Neural cell (in vitro differentiated cells): ENCODE results near the gene SDF4. TPM values are rescaled to one million over a fixed set of nuclear protein-coding genes. Genes with fewer than 3 reads are reported as not detected.

Source experiments
- H2AFZ ChIP-seq: fragments of 200-600, 300-800 bp; sonication (generic), shearing (Covaris generic); 2 replicates; pipeline ENCODE4 v1.6.0; 2014; ENCODE audit warnings: low read depth, mild to moderate bottlenecking, antibody characterized with exemption, low read length, moderate library complexity
- H3F3A ChIP-seq: fragments of 200-600 bp; shearing (Covaris generic); 2 replicates; pipeline ENCODE4 v1.6.1; 2016; ENCODE audit warnings: mild to moderate bottlenecking, moderate library complexity, mixed read lengths, antibody characterized with exemption, low read length; ENCODE audit not compliant: insufficient read depth, poor library complexity, severe bottlenecking
- H3K27ac ChIP-seq: fragments of 200-600, 300-800 bp; sonication (generic), shearing (Covaris generic); 2 replicates; pipeline ENCODE4 v1.5.1; 2014; ENCODE audit warnings: mild to moderate bottlenecking, low read length, moderate library complexity
- H3K27me3 ChIP-seq: fragments of 300-800, 200-600 bp; sonication (generic), shearing (Covaris generic); 2 replicates; pipeline ENCODE4 v1.6.0; 2014; ENCODE audit warnings: mild to moderate bottlenecking, low read depth, low read length, moderate library complexity; ENCODE audit not compliant: insufficient read depth
- H3K36me3 ChIP-seq: fragments of 300-800, 200-600 bp; sonication (generic), shearing (Covaris generic); 2 replicates; pipeline ENCODE4 v1.5.1; 2014; ENCODE audit warnings: mild to moderate bottlenecking, antibody characterized with exemption, low read length, moderate library complexity; ENCODE audit not compliant: insufficient read depth
- H3K4me2 ChIP-seq: fragments of 300-800, 200-600 bp; sonication (generic), shearing (Covaris generic); 2 replicates; pipeline ENCODE4 v1.6.0; 2014; ENCODE audit warnings: mild to moderate bottlenecking, low read length
- H3K4me3 ChIP-seq: fragments of 300-800, 200-600 bp; sonication (generic), shearing (Covaris generic); 2 replicates; pipeline ENCODE4 v1.5.1; 2014; ENCODE audit warnings: mild to moderate bottlenecking, low read length, moderate library complexity
- H3K79me2 ChIP-seq: fragments of 200-600 bp; shearing (Covaris generic); replicated peaks from 2 replicates; pipeline ENCODE4 v1.6.0; 2014; ENCODE audit warnings: mild to moderate bottlenecking, low read length, moderate library complexity; ENCODE audit not compliant: insufficient read depth
- H3K9ac ChIP-seq: fragments of 300-800, 200-600 bp; sonication (generic), shearing (Covaris generic); 2 replicates; pipeline ENCODE4 v1.6.1; 2016; ENCODE audit warnings: mild to moderate bottlenecking, low read length, mixed read lengths
- H3K9me2 ChIP-seq: fragments of 200-600 bp; shearing (Covaris generic); 2 replicates; pipeline ENCODE4 v1.6.1; 2016; ENCODE audit warnings: mild to moderate bottlenecking, low read length, mixed read lengths; ENCODE audit not compliant: insufficient read depth
- H3K9me3 ChIP-seq: fragments of 200-600, 300-800 bp; sonication (generic), shearing (Covaris generic); 2 replicates; pipeline ENCODE4 v1.6.1; 2016; ENCODE audit warnings: mild to moderate bottlenecking, mixed run types, low read length, moderate library complexity, mixed read lengths
- H4K20me1 ChIP-seq: fragments of 200-600 bp; shearing (Covaris generic); 2 replicates; pipeline ENCODE4 v1.6.1; 2016; ENCODE audit warnings: mild to moderate bottlenecking, mixed run types; ENCODE audit not compliant: insufficient read depth
- CTCF ChIP-seq: fragments of 450-650 bp; IDR thresholded peaks from 2 replicates; pipeline ENCODE4 v1.5.1; 2014; ENCODE audit warnings: antibody characterized with exemption, mild to moderate bottlenecking, moderate library complexity; ENCODE audit not compliant: poor library complexity, severe bottlenecking
- EP300 ChIP-seq: fragments of 450-650 bp; conservative IDR thresholded peaks from 2 replicates; pipeline ENCODE4 v1.6.1; 2014; ENCODE audit warnings: antibody characterized with exemption, mild to moderate bottlenecking, moderate library complexity; ENCODE audit not compliant: poor library complexity, severe bottlenecking
- EZH2 ChIP-seq: fragments of 200-600, 300-800 bp; shearing (Covaris generic), sonication (generic); IDR thresholded peaks from 2 replicates; pipeline ENCODE4 v1.6.1; 2014; ENCODE audit warnings: antibody characterized with exemption, low read length, borderline replicate concordance, mild to moderate bottlenecking; ENCODE audit not compliant: insufficient read depth, poor library complexity, severe bottlenecking
- MXI1 ChIP-seq: fragments of 450-650 bp; conservative IDR thresholded peaks from 2 replicates; pipeline ENCODE4 v1.6.1; 2014; ENCODE audit warnings: antibody characterized with exemption, mild to moderate bottlenecking; ENCODE audit not compliant: poor library complexity, severe bottlenecking
- POLR2AphosphoS5 ChIP-seq: IDR thresholded peaks from 2 replicates; pipeline ENCODE4 v1.6.1; 2012
- RAD21 ChIP-seq: fragments of 450-650 bp; conservative IDR thresholded peaks from 2 replicates; pipeline ENCODE4 v1.6.1; 2014; ENCODE audit warnings: antibody characterized with exemption, mild to moderate bottlenecking, moderate library complexity
- REST ChIP-seq: IDR thresholded peaks from 2 replicates; pipeline ENCODE4 v1.6.1; 2012; ENCODE audit warnings: borderline replicate concordance
- SMC3 ChIP-seq: fragments of 450-650 bp; conservative IDR thresholded peaks from 2 replicates; pipeline ENCODE4 v1.6.1; 2014; ENCODE audit warnings: antibody characterized with exemption, mild to moderate bottlenecking, moderate library complexity; ENCODE audit not compliant: poor library complexity
- TAF1 ChIP-seq: IDR thresholded peaks from 2 replicates; pipeline ENCODE4 v1.6.1; 2012; ENCODE audit warnings: low read depth
- polyA plus RNA-seq: library from polyadenylated mRNA; depleted of rRNA; stranded (reverse); fragments of >200 nt; gene quantifications from 2 replicates; pipeline ENCODE4 v1.2.3, GENCODE V29; 2014

Gene SDF4
- polyA plus RNA-seq, 1 donor from 2014 or later, result 91.2 TPM

DNA sequence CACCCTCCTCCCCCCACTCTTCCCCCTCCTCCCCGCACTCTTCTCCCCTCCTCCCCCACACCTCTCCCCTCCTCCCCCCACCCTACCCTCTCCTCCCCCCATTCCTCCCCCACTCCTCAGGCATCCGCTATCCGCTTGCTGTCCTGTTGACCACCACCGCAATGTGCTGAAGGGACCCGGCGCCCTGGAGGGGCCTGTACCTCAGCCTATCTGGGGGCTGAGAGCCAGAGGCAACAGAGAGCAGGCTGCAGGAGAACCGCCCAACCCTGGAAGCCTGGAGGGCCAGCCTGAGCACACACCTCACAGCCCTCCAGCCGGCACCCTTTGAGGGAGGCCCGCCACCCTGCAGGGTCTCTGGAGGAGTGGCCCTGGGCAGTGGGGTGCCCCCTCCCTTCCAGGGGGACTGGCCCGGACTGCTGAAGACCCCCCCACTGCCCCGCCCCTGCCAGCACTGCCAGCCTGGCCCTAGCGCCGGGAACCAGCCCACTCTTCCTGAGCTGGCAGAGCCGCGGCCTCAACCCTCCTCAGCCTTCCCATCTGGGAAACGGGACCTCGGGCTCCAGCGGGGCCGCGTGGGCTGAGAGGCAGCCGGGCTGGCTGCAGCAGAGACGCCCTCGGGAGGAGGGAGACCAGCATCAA is 13.5 kb upstream of the SDF4 start:
- no peaks in the 10 kb centered on the region for H3K9me3 ChIP-seq
- H3K9me2 ChIP-seq, result no peaks in the 10 kb centered on the region
- H3F3A ChIP-seq, result no peaks in the 10 kb centered on the region
- TF ChIP-seq REST (no peak), CTCF (no peak), MXI1 (no peak), TAF1 (no peak)
- H3K4me2 ChIP-seq, result no peak overlapping the region
- no peaks in the 10 kb centered on the region for H4K20me1 ChIP-seq
- H3K9ac ChIP-seq, result no peak overlapping the region
- H3K27me3 ChIP-seq, result peaks cover 3% of the 10 kb centered on the region
- no peak overlapping the region for H2AFZ ChIP-seq
- no peak overlapping the region for H3K4me3 ChIP-seq
- H3K79me2 ChIP-seq, result no peaks in the 10 kb centered on the region
- no peaks in the 10 kb centered on the region for H3K36me3 ChIP-seq
- H3K27ac ChIP-seq, result no peak overlapping the region

DNA sequence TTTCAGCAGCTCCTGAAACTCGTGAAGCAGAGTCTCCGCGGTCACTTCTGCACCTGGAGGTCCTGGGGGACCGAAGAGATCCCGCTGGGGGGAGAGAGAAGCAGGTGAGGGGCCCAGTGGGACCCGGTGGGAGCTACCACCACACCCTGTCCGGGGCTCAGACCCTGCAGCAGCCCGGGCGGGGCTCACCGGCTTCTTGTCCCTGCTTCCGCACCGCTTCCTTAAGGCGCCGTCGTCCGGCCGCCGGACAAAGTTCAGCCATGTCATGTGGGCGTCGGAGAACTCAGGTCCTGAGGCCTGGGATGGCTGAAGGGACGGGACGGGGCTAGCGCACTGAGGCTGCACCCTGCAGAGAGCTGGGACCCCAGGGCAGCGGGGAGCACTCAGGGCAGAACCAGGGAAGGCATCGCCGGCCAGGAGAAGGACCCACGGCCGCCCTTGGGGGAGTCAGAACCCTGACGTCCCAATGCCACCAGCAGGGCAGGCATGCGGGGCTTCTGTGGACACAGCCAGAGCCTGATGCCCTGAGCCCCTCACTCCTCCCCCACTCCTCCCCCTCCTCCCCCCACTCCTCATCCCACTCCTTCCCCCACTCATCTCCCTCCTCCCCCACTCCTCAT is 12.5 kb upstream of the SDF4 start:
- Histone ChIP-seq H3K36me3 (no peaks in the 10 kb centered on the region), H3F3A (no peaks in the 10 kb centered on the region), H3K27ac (no peak overlapping the region), H3K9ac (no peak overlapping the region), H3K27me3 (peaks cover 3% of the 10 kb centered on the region), H3K79me2 (no peaks in the 10 kb centered on the region), H2AFZ (no peak overlapping the region), H3K4me2 (no peak overlapping the region), H4K20me1 (no peaks in the 10 kb centered on the region), H3K9me3 (no peaks in the 10 kb centered on the region), H3K4me3 (no peak overlapping the region), H3K9me2 (no peaks in the 10 kb centered on the region)
- no peak for TF ChIP-seq CTCF
- no peak for TF ChIP-seq EP300
- TF ChIP-seq RAD21, result no peak
- TF ChIP-seq REST, result no peak
- TF ChIP-seq TAF1, result no peak
- no peak for TF ChIP-seq EZH2
- TF ChIP-seq POLR2AphosphoS5, result no peak
- no peak for TF ChIP-seq MXI1
- no peak for TF ChIP-seq SMC3
